GM21717 (cell line): ENCODE data around the gene ARVCF.

Source experiments
- ATAC-seq: cut with Tn5 transposase; IDR thresholded peaks from one replicate; pipeline ENCODE4 v1.9.1; 2021; ENCODE audit warnings: mild to moderate bottlenecking, moderate library complexity; ENCODE audit not compliant: unreplicated experiment

Gene ARVCF, protein sequence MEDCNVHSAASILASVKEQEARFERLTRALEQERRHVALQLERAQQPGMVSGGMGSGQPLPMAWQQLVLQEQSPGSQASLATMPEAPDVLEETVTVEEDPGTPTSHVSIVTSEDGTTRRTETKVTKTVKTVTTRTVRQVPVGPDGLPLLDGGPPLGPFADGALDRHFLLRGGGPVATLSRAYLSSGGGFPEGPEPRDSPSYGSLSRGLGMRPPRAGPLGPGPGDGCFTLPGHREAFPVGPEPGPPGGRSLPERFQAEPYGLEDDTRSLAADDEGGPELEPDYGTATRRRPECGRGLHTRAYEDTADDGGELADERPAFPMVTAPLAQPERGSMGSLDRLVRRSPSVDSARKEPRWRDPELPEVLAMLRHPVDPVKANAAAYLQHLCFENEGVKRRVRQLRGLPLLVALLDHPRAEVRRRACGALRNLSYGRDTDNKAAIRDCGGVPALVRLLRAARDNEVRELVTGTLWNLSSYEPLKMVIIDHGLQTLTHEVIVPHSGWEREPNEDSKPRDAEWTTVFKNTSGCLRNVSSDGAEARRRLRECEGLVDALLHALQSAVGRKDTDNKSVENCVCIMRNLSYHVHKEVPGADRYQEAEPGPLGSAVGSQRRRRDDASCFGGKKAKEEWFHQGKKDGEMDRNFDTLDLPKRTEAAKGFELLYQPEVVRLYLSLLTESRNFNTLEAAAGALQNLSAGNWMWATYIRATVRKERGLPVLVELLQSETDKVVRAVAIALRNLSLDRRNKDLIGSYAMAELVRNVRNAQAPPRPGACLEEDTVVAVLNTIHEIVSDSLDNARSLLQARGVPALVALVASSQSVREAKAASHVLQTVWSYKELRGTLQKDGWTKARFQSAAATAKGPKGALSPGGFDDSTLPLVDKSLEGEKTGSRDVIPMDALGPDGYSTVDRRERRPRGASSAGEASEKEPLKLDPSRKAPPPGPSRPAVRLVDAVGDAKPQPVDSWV

DNA sequence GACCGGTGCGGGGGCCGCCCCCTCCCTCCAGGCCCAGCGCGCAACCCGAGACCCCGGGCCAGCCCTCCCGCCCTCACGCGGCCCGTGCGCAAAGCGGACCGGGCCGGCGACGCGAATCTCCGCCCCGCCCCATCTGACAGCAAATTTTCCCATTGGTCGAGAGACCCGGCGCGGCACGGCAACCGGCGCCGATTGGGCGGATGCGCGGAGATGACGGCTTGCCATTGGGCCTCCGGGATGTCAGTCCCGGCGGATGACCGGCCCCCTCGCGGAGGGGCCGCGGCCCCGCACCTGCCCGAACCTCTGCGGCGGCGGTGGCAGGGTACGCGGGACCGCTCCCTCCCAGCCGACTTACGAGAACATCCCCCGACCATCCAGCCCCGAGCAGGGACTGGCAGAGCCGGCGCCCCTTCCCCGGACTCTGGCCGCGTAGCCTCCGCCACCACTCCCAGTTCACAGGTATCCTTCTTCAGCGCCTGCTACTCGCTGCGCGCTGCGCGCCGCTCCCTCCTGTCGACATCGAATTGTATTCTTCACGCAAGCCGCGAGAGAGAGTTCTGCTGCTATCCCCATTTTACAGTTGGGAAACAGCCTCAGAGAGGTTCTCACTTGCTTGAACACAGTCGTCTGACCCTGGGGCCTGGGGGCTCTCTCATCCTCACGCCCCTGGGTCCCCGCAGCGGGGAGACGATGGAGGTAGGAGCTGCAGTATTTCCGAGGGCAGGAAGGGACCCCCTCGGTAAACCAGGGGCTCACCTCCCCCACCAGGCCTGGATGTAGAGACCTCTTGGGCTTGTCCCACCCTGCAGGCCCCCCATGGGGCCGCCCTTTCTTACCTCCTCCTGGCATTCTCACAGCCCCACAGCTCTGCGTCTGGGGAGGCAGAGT is at the start of gene ARVCF:
Gene ARVCF (minus strand): TSS at position 90 of the 888 bp plus-strand sequence. CDS start 26,029 bp downstream, outside the sequence.
- no peak for ATAC-seq

DNA sequence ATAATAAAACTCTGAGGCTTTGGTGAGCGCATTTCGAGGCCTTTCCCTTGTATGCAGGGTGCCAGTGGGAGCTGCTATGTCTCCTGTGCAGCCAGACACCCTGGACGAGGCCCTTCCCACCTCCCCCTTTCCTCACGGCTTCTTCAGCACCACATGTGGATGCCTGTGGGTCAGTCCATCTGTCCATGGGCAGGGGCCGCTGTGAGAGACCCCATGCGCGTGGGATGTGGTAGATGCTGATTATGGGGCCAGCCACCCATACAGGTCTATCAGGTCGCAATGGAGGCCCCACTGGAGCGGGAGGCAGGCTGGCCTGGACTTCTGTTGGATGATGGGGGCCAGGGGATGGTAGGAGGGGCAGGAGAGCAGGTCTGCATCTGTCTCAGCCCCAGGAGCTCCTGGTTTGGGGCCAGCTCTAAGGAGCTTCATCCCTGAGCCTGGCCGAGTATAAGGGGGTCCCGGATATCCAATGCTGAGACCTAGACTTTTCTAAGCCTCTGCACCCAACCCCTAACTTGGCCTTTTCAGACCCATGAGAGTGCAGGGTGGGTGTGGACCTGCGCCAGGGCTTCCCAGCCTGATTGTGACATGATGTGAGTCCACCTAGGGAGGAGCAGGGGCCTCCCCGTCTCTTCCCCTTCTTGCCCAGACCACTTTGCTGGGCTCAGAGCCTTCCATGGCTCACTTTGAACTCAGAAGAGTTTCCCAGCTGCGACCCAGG is 49.4 kb upstream of the ARVCF start:
- ATAC-seq = no peak

DNA sequence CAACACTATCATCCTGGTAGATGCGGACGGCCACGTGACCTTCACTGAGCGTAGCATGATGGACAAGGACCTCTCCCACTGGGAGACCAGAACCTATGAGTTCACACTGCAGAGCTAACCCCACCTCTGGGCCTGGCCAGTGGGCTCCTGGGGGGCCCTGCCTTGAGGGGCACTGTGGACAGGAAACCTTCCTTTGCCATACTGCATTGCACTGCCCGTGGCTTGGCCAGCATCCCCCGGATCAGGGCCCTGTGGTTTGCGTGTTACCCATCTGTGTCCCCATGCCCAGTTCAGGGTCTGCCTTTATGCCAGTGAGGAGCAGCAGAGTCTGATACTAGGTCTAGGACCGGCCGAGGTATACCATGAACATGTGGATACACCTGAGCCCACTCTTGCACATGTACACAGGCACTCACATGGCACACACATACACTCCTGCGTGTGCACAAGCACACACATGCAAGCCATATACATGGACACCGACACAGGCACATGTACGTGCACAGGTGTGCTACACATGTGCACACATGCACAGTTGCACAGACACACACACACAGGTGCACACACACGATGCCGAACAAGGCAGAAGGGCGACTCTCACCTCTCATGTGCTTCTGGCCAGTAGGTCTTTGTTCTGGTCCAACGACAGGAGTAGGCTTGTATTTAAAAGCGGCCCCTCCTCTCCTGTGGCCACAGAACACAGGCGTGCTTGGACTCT is 48.1 kb upstream of the ARVCF start:
- ATAC-seq = no peak

DNA sequence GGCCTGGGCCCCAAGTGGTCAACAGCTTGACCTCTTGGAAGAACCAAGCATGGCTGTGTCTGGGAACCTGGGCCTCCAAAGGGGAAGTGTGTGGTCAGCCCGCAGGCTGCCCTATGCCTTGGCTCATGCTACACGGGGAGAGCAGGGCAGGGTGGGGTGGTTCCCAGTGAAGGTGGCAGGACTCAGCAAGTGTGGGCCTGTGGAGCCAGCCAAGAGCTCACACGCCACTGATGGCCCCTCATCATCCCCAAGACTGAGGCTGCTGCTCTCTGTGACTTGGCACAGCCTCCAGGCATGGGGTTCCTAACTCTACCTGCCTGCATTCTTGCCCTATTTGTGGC is 47.5 kb upstream of the ARVCF start:
- no peak for ATAC-seq

DNA sequence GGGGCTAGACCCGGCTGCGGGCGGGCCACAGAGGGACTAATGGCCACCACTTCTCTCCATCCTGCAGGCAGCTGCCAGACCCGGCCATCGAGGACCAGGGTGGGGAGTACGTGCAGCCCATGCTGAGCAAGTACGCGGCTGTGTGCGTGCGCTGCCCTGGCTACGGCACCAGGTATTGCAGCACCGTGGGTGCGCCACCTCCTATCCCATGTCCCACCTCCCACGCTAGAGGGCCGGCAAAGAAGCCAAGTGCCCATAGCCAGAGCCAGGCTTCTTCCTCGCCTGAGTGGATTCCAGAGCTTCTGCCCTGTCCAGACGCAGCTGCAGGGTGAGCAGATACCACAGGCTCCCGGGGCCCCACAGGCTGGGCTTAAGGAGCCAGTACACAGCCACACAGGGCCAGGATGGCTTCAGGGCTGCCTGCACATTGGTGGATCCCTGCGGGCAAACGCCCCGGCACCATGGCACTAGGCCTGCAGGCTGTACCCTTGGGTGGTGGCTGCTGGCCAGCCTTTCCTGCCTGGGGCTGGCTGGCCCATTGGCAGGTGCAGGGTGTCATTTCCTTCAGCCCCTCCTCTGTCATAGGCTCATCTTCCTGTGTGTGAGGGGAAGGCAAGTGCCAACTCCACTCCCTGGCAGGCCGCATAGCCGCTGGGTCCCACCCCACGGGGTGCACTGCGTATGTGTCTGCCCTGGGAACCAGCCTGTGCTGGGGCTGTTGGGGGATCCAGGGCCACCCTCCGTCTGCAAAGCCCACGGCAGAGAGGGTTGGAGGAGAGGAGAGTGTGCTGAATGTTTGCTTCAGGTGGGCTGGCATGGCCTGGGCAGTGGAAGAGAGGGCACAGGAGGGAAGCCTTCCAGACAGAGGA is 46.9 kb upstream of the ARVCF start:
- no peak for ATAC-seq

DNA sequence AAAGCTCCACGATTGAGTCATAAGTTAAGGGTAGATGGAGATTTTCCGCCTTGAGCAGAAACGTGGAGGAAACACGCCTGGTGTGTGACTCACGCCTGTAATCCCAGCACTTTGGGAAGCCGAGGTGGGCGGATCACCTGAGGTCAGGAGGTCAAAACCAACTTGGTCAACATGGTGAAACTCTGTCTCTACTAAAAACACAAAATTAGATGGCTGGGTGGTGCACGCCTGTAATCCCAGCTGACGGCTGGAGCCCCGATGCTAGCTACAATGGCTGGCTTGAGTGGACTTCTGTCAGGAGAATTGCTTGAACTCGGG is 46.1 kb upstream of the ARVCF start:
- no peak for ATAC-seq

DNA sequence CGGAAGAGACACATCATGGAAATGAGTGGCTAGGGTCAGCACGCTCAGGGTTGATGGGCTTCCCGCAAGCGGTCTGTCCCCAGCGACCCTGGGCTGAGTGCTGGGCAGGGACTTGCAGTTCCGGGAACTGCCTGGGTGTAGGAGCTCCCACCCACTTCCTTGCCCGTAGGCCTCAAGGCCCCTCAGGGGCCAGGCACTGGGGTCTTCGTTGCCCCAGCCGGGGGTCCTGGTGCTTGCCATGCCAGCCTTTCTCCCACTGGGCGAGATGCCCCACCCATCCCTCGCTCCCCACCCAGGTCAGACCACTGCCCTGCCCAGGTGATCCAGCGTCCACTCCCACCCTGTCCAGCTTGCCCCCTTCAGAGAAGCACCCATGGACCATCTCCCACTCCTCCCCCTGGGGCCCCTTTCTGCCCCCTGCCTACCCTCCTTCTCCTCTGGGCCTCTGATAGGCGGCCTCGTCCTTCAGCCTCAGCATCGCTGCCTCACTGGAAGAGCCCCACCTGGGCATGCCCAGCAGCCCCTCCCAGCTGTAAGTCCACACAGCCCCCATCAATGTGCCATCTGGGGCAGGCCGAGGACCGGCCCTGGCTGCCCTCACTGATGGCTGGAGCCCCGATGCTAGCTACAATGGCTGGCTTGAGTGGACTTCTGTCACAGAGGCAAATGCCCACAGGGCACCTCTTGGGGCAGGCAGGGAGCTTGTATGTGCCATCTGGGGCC is 45.6 kb upstream of the ARVCF start:
- no peak for ATAC-seq

DNA sequence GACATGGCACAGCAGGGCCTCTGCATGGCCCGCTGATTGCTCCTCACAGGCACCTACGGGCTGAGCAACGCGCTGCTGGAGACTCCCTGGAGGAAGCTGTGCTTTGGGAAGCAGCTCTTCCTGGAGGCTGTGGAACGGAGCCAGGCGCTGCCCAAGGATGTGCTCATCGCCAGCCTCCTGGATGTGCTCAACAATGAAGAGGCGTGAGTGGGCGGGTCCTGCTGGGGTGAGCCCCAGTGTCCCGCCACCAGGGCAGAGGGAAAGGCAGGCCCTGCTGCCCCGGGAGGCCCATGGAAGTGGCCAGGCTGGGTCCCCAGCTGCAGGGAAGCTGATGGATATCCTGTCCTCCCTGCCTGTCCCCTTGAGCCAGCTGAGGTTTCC is 44.8 kb upstream of the ARVCF start:
- ATAC-seq = no peak

DNA sequence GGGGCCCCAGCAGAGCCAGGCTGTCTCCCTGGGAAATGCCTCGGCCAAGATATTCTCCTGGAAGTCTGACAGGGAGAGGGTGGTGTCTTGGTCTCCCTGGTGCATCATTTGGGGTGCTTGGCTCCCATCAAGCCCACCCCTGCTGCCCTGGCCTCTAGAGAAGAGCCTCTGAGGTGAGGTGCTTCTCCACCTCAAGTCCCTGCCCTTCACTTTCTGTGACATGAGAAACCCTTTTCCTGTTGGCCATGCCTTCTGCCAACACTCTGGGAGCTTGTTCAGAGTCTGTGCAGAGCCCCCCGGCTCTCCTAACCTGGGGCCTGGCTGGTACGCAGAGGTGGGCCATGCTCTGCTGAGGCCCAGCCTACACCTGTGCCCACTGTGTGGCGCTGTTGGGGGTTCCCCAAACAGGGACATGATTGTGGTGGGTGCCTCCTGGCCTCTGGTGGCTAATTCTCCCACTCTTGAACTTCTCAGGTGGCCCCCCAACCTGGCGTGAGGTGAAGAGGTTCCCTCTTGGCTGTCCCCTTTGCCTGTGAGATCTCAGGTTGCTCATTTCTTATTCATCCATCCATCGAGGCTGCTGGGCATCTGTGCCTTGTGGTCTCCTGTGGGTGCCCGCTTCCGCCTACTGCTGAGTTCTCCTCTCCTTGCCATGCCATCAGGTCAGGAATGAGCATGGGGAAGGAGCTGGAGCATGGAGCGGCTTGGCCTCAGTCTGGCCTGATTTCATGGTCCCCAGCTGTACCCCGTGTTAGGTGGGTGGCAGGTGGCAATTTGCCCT is 44.3 kb upstream of the ARVCF start:
- ATAC-seq = no peak

DNA sequence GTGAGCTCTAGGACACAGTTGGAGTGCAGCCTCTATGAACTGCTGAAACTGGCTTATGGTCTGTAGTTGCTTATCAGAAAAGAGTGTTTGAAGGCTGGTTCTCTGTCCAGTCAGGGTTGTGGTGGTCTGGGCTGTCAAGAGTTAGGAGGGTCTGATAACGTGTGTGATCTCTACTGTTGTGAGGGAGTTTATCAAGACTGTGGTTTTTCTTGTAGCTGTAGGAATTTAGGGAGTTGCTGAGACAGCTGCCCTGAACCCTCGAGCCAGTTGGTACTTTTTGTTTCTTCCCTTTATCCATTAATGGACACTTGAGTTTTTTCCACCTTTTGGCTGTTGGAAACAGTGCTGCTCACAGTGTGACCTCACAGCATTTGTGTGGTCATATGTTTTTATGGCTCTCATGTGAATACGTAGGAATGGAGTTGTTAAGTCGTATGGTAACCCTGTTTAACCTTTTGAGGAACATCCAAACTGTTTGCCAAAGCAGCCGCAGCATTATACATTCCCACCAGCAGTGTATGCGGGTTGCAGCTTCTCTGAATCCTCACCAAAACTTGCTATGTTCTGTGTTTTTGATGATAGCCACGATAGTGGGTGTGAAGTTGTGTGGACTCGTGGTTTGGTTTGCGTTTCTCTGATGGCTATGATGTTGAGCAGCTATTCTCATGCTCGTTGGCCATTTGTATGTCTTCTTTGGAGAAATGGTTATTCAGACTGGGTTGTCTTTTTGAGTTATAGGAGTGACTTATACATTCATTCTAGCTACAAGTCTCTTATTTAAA is 42.6 kb upstream of the ARVCF start:
- ATAC-seq = no peak

DNA sequence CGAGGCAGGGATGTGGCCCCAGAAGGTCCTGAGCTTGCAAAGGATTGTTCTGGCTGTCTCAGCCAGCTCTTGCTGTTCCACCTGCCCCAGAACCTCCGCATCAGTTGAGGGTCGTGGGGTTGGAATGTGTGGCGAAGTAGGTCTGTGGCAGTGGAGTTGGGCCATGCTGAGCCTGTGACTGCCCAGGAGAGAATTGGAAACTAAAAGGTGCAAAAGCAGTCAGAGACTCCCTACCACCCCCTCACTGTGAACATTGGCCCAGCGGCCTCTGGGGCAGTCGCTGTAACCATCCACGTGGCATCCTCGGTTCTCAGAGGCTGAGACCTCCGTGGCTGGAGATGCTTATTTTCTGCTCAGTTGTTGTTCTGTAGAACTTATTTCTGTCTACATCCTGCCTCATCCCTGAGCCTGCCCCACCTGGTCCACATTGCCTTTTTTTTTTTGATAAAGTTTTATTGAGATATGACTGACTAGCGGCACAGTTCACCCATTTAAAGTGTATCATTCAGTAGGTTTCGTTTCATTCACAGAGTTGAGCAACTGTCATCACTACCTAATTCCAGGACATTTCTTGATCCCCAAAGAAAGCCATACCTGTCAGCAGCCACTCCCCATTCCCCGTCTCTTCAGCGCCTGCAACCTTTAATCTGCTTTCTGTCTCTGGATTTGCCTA is 41.1 kb upstream of the ARVCF start:
- no peak for ATAC-seq

DNA sequence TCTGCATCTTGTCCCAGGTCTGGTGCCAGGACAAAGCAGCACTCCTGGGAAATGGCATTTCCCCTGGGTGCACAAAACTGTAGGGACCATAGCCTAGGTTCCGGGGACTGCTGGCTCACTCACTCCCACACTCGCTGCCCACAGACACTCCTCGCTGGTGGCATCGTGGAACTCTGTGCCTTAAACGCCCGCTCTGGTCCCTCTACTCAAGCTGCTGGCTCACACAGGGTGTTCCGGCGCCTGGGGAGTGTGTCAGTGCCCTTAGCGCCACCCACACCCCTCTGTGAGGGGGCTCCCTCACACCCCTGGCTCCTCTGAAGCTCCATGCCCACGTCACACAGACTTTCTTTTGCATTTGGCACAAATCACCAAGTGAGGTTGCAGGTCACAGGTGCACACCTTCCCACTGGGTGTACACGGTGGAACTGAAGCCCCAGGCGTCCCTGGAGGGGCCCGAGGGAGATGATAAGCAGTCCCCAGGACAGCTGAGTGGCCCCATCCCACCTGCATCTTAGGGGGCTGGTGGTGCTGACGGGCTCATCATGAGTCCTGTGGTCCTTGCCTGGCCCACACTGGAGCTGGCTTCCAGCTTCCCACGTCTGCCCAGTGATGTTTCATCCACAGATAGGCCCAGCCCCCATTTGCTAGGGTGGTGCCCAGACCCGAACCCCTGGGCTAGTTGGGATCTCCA is 40.2 kb upstream of the ARVCF start:
- no peak for ATAC-seq

DNA sequence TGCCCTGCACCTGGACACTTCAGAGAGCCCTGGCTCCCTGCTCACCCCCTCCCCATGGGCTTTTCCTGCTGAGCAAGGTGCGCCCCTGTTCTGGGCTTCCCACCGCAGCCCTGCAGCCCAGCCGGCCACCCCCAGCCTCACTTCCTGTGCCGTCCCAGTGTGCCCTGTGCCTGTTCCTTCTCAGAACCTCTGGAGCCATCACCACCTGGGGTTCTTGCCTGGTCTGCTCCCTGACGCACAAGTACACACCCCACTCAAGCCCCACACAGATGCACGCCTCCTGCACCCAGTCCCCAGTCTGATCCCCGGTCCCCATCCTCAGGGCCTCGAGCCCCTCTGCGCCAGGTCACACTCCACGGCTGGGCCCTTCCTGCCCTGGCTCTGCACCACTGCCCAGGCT is 39.5 kb upstream of the ARVCF start:
- ATAC-seq = no peak

DNA sequence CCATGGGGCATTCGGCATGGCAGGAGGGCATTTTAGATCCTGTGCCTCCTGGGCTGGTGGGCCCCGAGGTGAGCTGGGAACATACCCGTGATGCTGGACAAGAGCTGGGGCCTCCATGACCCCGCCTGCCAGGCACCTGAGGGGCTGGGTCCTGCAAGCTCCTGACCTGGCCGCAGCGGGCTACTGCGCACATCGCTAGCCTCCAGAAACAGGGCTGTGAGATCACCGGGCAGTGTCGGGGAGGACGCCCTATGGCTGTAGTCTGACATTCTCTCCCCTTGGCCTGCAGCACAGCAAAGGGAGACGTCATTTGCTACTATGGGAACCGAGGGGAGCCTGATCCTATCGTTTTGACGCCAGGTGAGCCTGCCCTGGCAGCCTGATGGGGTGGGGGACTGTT is 39.0 kb upstream of the ARVCF start:
- ATAC-seq = no peak

DNA sequence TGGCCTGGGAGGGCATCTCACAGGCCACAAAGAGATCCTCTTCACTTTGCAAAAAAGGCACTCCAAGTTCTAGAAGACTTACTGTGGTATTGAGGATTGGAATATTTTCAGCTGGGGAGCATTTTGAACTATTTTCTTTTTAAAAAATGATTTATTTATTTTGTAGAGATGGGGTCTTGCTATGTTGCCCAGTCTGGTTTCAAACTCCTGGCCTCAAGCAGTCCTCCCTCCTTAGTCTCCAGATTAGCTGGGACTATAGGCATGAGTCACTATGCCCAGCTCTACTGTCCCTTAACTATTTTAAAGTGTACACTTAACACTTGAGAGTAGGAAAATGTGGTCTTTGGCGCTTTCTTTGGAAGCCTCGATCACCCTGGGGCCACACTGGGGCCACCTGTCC is 38.5 kb upstream of the ARVCF start:
- ATAC-seq = no peak

DNA sequence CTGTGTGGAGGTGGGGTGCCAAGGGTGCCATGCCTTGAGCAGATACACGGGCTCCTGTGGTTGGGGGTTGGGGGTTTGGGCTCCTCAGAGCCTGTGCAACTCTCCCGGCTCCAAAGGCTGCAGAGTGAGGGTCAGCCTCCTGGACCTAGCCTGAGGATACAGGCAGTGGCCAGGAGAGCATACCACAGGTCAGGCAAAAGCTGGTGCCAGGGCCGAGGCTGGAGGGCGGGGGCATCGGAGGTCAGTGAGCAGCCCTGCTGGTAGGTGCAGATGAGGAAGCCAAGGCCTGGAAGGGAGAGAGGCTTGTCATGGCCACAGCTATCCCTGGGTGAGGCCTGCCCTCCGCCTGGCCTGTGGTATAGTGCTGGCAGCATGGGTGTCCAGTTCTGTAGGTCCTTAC is 37.9 kb upstream of the ARVCF start:
- ATAC-seq = no peak
